ENCODE measurements around the gene CAPN11. TPM values are rescaled to one million over a fixed set of nuclear protein-coding genes. Genes with fewer than 3 reads are reported as not detected.
A peak's percentile ranks its signal among the peaks of the same experiment; 100 is the strongest.

Gene CAPN11
- total RNA-seq, 2 experiments from 2014 or later, result 0.11 to 0.18 TPM

DNA sequence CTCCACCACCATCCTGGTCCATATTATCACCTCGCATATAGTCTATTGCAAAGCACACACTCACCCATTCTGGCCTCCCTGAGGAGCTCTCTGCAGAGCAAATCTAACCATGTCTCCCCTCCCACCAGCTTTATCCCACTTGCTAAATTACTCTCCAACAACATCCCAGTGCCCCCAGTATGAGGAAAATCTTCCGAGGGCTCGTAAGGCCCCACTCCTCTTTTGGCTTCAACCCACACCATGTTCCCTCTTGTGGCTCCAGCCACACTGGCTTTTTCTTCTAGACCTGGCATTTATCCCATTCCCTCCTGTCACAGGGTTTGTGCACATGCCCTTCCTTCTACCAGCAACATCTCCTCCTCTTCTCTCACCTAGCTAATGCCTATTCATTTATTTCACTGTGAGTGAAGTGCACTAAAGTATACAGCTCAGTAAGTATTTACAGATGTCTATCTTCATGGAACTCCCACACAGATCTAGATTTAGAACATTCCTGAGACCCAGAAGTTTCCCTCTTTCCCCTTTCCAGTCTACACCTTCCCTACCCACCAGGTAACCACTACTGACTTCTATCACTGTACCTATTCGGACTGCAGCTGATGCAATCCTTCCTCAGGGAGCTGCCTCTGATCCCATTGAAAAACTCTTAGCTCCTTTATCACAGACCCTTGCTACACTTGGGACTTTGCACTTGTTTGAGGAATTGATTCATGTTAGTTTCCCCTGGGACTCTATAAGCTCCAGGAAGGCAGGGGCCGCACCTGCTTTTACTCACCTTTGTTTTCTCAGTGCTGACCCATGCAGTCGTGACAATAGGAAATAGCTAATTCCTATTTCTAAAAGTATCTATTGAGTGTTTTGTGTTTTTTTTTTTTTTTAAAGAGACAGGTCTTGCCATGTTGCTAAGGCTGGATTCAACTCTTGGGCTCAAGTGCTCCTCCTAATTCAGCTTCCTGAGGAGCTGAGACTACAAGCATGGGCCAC is 46.9 kb upstream of the CAPN11 start:
- Mint-ChIP-seq H3K9me3 (no peaks in the 10 kb centered on the region), H3K27ac (peak overlapping the region; percentile 9), H3K4me3 (no peak overlapping the region), H3K4me1 (ENCODE audit: low read depth) (peaks cover 6% of the 10 kb centered on the region), H3K36me3 (ENCODE audit: low read depth) (peaks cover 32% of the 10 kb centered on the region), H3K27me3 (no peaks in the 10 kb centered on the region)
- DNase-seq (no peak), ATAC-seq (no peak)
- intact Hi-C loops (cut with micrococcal nuclease), result no loop called here
- ChIA-PET POLR2A (interaction anchor here (0.6 kb wide), 1 partner anchor 64 kb away, joined by 3 read pairs; no protein-coding TSS in a partner anchor), CTCF (interaction anchor here (0.6 to 2.6 kb wide), 8 partner anchors 11 to 444 kb away, joined by 3 to 7 read pairs (median 4); no protein-coding TSS in a partner anchor)
- TF ChIP-seq CTCF (IDR thresholded peaks at IDR 0.05), result no peak

GRCh38 chr6:44113414-44113813 is 45.2 kb upstream of the CAPN11 start:
- Mint-ChIP-seq H3K36me3 (ENCODE audit: low read depth) (peaks cover 35% of the 10 kb centered on the region), H3K27me3 (no peaks in the 10 kb centered on the region), H3K9me3 (no peaks in the 10 kb centered on the region), H3K4me3 (no peak overlapping the region), H3K4me1 (ENCODE audit: low read depth) (peaks cover 19% of the 10 kb centered on the region), H3K27ac (no peak overlapping the region)
- ChIA-PET CTCF (interaction anchor here (1.4 kb wide), 2 partner anchors 9 to 17 kb away, joined by 4 read pairs; no protein-coding TSS in a partner anchor), POLR2A (no interaction called here)
- ATAC-seq (no peak), DNase-seq (no peak)
- peak; percentile 22 for TF ChIP-seq CTCF (IDR thresholded peaks at IDR 0.05)
- intact Hi-C loops (cut with micrococcal nuclease), result no loop called here

DNA sequence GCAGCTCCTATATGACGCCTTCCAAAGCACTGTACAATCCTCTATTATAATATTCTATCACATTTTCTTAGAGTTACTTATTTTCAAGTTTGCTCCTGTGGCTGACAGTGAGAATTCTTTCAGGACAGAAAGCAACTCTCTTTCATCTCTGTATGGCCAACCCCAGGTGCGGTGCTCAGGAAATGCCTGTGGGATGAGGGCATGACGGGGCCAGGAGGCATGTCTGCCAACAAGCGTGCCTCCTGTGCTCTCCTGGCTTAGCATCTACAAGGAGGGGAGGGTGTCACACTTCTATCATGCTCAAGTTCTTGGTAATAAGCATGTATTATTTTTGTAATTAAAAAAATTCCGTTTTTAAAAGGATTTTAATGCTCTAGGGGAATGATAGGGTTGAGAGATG is 42.8 kb upstream of the CAPN11 start:
- H3K4me1 Mint-ChIP-seq (ENCODE audit: low read depth), result peaks cover 34% of the 10 kb centered on the region
- ChIA-PET POLR2A (interaction anchor here (1.3 to 4.1 kb wide), 3 partner anchors 12 to 131 kb away, joined by 3 to 21 read pairs (median 7); partner anchors contain the start of gene HSP90AB1), CTCF (interaction anchor here (0.7 to 1.7 kb wide), 5 partner anchors 37 to 120 kb away, joined by 3 to 5 read pairs (median 3); no protein-coding TSS in a partner anchor)
- H3K27ac Mint-ChIP-seq, result no peak overlapping the region
- no peak for TF ChIP-seq CTCF (IDR thresholded peaks at IDR 0.05)
- no peak overlapping the region for H3K4me3 Mint-ChIP-seq
- ATAC-seq (no peak), DNase-seq (no peak)
- peaks cover 31% of the 10 kb centered on the region for H3K36me3 Mint-ChIP-seq (ENCODE audit: low read depth)
- no peaks in the 10 kb centered on the region for H3K27me3 Mint-ChIP-seq
- intact Hi-C loops (cut with micrococcal nuclease), result no loop called here
- H3K9me3 Mint-ChIP-seq, result no peaks in the 10 kb centered on the region

- intact Hi-C loops (cut with micrococcal nuclease), result no loop called here
- ChIA-PET POLR2A (interaction anchor here (0.6 to 4.1 kb wide), 3 partner anchors 13 to 75 kb away, joined by 3 to 21 read pairs (median 7); no protein-coding TSS in a partner anchor), CTCF (interaction anchor here (0.6 to 1.9 kb wide), 9 partner anchors 15 to 152 kb away, joined by 3 to 8 read pairs (median 3); no protein-coding TSS in a partner anchor)
- Mint-ChIP-seq H3K4me3 (no peak overlapping the region), H3K9me3 (no peaks in the 10 kb centered on the region), H3K4me1 (ENCODE audit: low read depth) (peaks cover 42% of the 10 kb centered on the region), H3K27me3 (no peaks in the 10 kb centered on the region), H3K27ac (peak overlapping the region; percentile 37), H3K36me3 (ENCODE audit: low read depth) (peaks cover 23% of the 10 kb centered on the region)
- TF ChIP-seq CTCF (IDR thresholded peaks at IDR 0.05), result no peak
- DNase-seq, result no peak
- no peak for ATAC-seq
Measured at GRCh38 chr6:44116641-44117382, 41.8 kb upstream of the CAPN11 start.

All from activated CD8-positive, alpha-beta T cell treated with anti-CD3 and anti-CD28 coated beads for 36 hours (primary cell).